Measurements from ENCODE around the gene MICU1. TPM values are rescaled to one million over a fixed set of nuclear protein-coding genes. Genes with fewer than 3 reads are reported as not detected.

MICU1 gene
- total and polyA plus RNA-seq, 2 experiments from 2014 or later = 27.5 to 52.3 TPM

- no peak for TF ChIP-seq ZNF462 (CRISPR knock-in tag; IDR thresholded peaks at IDR 0.05)
- TF ChIP-seq EZH2 (IDR thresholded peaks at IDR 0.05; ENCODE audit: low read depth, unreplicated experiment) = no peak
- no peak for TF ChIP-seq NANOG (IDR thresholded peaks at IDR 0.05; ENCODE audit: borderline replicate concordance)
- TF ChIP-seq ETS1 (IDR thresholded peaks at IDR 0.05) = no peak
- no peak for TF ChIP-seq STAT1 (IDR thresholded peaks at IDR 0.05; ENCODE audit: unreplicated experiment)
- no peak for TF ChIP-seq CTCF (conservative IDR thresholded peaks at IDR 0.05; ENCODE audit: low read depth in 2 of 2)
- no peak for TF ChIP-seq EZH2phosphoT487 (IDR thresholded peaks at IDR 0.05; ENCODE audit: unreplicated experiment)
- no peak for TF ChIP-seq ZNF114 (CRISPR knock-in tag; IDR thresholded peaks at IDR 0.05)
- TF ChIP-seq CREB1 (CRISPR knock-in tag; IDR thresholded peaks at IDR 0.05; ENCODE audit: low read depth) = no peak
- TF ChIP-seq JUNB (IDR thresholded peaks at IDR 0.05; ENCODE audit: unreplicated experiment) = no peak
Measured at GRCh38 chr10:72557362-72557761, 68.5 kb downstream of the MICU1 start (continued).

Measured in GM23338 (cell line).